Fibroblast of mammary gland (primary cell): ENCODE data around the gene RARS2.

ENCODE experiments used
- DNase-seq: peaks from one replicate; pipeline ENCODE4 v3.0.0-alpha.2; 2010; ENCODE audit warnings: low read depth
- H3K4me3 ChIP-seq: 2 replicates; pipeline ENCODE4 v1.5.1; 2011; ENCODE audit warnings: low read depth, mild to moderate bottlenecking, low read length, moderate library complexity; ENCODE audit not compliant: control insufficient read depth
- TF ChIP-seq, protein P1 (sequence below): conservative IDR thresholded peaks from 2 replicates; pipeline ENCODE4 v1.5.1; 2011; ENCODE audit warnings: low read depth, low read length, inconsistent platforms; ENCODE audit not compliant: control insufficient read depth, insufficient read depth

RARS2 gene

DNA sequence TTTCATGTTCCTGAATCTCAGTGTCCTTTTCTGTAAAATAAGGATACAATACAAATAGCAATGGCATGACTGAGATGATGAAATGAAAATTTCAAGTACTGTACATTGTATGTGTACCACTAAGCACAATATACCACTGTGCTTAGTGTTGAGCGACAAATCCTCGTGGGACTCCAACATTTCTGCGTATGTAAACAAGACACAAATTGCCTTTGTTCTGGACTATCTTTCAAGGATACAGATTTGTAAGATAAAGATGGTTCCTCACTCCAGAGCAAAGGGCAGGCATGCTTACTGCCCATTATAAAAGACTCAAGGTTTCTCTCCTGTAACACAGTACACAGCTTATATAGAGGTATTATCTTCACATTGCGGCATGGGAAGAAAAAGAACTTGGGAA is 6.0 kb downstream of the RARS2 start:
- H3K4me3 ChIP-seq, result no peak overlapping the region
- TF ChIP-seq, protein P1, sequence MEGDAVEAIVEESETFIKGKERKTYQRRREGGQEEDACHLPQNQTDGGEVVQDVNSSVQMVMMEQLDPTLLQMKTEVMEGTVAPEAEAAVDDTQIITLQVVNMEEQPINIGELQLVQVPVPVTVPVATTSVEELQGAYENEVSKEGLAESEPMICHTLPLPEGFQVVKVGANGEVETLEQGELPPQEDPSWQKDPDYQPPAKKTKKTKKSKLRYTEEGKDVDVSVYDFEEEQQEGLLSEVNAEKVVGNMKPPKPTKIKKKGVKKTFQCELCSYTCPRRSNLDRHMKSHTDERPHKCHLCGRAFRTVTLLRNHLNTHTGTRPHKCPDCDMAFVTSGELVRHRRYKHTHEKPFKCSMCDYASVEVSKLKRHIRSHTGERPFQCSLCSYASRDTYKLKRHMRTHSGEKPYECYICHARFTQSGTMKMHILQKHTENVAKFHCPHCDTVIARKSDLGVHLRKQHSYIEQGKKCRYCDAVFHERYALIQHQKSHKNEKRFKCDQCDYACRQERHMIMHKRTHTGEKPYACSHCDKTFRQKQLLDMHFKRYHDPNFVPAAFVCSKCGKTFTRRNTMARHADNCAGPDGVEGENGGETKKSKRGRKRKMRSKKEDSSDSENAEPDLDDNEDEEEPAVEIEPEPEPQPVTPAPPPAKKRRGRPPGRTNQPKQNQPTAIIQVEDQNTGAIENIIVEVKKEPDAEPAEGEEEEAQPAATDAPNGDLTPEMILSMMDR, result no peak
- no peak for DNase-seq

DNA sequence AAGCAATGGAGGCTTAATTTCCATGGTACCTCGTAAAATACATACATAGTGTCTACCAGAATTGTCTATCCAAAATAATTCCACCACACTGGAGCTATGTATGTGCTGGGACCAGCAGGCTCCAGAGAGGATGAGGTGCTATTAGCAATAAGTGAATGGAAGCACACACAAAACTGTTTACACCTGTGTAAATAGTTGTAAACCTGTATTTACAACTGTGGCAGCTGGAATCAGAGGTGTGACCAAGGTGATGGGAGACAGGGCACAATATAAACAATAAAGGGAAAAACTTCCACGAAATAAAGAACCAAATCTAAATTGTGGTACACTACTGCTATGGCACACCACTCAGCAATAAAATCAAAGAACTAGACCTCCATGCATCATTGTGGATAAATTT is 14.4 kb downstream of the RARS2 start:
- H3K4me3 ChIP-seq, result no peak overlapping the region
- TF ChIP-seq, protein P1, result no peak
- DNase-seq, result no peak

DNA sequence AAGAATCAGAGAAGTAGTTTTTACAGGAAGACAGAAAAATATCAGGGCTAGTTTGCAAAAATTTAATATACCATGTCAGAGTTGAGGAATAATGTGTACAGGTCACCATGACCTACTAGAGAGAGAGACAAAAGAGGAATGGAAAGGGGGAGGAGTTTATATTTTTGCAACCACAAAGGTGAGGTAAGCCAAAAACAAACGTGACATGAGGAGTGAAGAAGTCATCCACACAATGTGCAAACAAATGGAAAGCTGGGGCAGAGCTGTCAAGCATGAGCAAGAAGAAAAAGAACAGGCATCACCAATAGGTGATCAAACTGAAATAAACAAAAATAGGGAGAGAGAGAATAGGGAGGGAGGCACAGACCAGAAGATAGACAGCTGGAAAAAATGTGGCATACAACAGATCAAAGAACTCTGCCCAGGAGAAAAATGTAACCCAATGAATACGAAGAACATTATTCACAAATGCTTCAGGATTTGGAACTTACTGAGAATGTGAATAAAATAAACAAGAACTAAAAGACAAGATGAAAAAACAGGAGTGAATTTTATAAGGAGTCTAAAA is 15.5 kb downstream of the RARS2 start:
- no peak overlapping the region for H3K4me3 ChIP-seq
- no peak for DNase-seq
- TF ChIP-seq, protein P1, result no peak

DNA sequence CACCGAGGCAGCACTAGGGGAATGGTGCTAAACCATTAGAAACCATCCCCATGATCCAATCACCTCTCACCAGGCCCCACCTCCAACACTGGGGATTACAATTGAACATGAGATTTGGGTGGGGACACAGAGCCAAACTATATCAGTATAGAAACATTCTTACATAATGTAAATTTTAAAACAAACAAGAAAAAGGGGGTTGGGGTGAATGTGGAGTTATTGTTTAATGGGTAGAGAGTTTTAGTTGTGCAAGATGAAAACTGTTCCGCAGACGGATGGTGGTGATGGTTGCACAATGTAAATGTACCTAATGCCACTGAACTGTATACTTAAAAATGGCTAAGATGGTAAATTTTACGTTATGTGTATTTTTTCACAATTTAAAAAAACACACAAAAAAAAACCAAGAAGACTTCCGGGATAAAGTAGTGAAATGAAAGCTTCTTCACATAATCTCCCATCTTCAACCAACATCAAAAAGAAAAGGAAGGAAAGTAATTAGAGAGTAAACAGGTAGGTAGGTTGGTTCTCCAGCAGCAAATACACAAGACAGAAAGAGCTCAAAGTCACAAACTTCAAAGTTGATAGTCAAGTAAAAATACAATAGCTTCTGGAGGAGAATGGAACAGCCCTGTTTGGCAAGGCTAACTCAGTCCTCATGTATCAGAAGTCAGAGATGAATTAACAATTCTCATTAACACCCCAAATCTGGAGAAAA is 16.3 kb downstream of the RARS2 start:
- no peak for DNase-seq
- H3K4me3 ChIP-seq, result no peak overlapping the region
- TF ChIP-seq, protein P1, result no peak

- TF ChIP-seq, protein P1, result no peak
These were observed 16.9 kb downstream of the RARS2 start for GRCh38 chr6:87572883-87573282.

DNA sequence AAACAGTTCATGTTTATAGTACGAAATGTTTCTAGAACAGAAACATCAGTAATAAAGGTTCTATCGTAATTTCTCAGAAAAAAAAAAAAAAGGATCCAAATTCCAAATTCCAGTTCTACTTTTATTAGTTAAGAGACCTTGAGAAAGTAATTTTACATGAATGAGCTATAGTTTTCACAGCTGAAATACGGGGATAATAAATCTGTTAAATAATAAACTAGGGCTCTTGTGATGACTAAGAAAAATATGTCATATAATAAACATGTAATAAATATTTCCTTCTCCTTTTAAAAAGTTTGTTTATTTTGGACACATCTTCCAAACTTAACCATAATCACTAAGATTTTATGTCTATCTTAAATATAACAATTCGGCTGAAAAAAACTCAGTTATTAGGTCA is 17.8 kb downstream of the RARS2 start:
- no peak for DNase-seq
- no peak overlapping the region for H3K4me3 ChIP-seq
- TF ChIP-seq, protein P1, result no peak

More at GRCh38 chr6:87572883-87573282, 16.9 kb downstream of the RARS2 start:
- no peak overlapping the region for H3K4me3 ChIP-seq
- DNase-seq, result no peak
